Right lobe of liver (tissue), 6 donors: ENCODE results near the gene BZW1. TPM values are rescaled to one million over a fixed set of nuclear protein-coding genes. Genes with fewer than 3 reads are reported as not detected.

Experiments used
- ATAC-seq, 4 donors: fragments of 200-7000 bp; cut with Tn5 transposase; one replicate each; pipeline ENCODE4 v1.9.1; 2020; ENCODE audit warnings: mild to moderate bottlenecking in 4 of 4, moderate library complexity in 4 of 4
- DNase-seq, 3 donors: peaks; one replicate each; pipeline ENCODE4 v3.0.0-alpha.2; 2020
- H3K27ac ChIP-seq, 3 donors: fragments of 200-600 bp; one replicate each; pipeline ENCODE4 v1.8.0; 2022
- H3K27me3 ChIP-seq, 2 donors: fragments of 200-600 bp; one replicate each; pipeline ENCODE4 v1.8.0; 2022
- H3K36me3 ChIP-seq, 4 donors: fragments of 200-600 bp; sonication (generic) in 1 of 4; one replicate each; pipeline versions ENCODE4 v1.5.1 to v1.8.0; 2017 to 2022; ENCODE audit warnings: control low read depth in 1 of 4
- H3K4me1 ChIP-seq, 4 donors: fragments of 200-600 bp; sonication (generic) in 1 of 4; one replicate each; pipeline versions ENCODE4 v1.5.1 to v1.8.0; 2017 to 2022; ENCODE audit warnings: control low read depth in 1 of 4
- H3K4me3 ChIP-seq, 3 donors: fragments of 200-600 bp; one replicate each; pipeline ENCODE4 v1.8.0; 2022
- H3K9me3 ChIP-seq, 4 donors: fragments of 200-600 bp; sonication (generic) in 1 of 4; one replicate each; pipeline versions ENCODE4 v1.5.1 to v1.8.0; 2017 to 2022; ENCODE audit warnings: control low read depth in 1 of 4
- CTCF ChIP-seq, 4 donors: fragments of 200-600 bp in 3 of 4; fragments of 450-650 bp in 1 of 4; IDR thresholded peaks; one replicate each; pipeline versions ENCODE4 v1.5.1 to v1.8.0; 2016 to 2022; ENCODE audit warnings: antibody characterized with exemption in 4 of 4, mild to moderate bottlenecking in 2 of 4
- POLR2A ChIP-seq: fragments of 450-650 bp; IDR thresholded peaks from one replicate; pipeline ENCODE4 v1.6.1; 2017; ENCODE audit warnings: antibody characterized with exemption, mild to moderate bottlenecking
- WGBS: methylation state at CpG from one replicate; pipeline ENCODE4 v1.1.6; 2018; ENCODE audit warnings: low coverage, low lambda C conversion rate; ENCODE audit not compliant: insufficient coverage; ENCODE audit errors: missing lambda C conversion rate; 5-methylcytosine and 5-hydroxymethylcytosine counted together
- intact Hi-C, 2 donors: fragments of 100-400 bp; cut with DNase I; formaldehyde crosslinking; loops; one replicate each; pipeline versions ENCODE4 v1.11.2 to v1.14.1; 2022
- total RNA-seq, 6 experiments: library from RNA; depleted of rRNA in 2 of 6; stranded (reverse); fragments of >200 nt in 2 of 6; fragmentation: NEBNext Ultra II Directional in 3 of 6; extraction: Animal tissue kit (Norgen Biotek cat#: 25700) in 3 of 6; gene quantifications; one replicate each; pipeline versions ENCODE4 v1.1.0 to v1.2.4, GENCODE V29; 2016 to 2023
- donor health status: DM: no; HTN: yes; CAD: no.
- donor health status: DM: no; HTN: no; CAD: no.
- donor health status: DM: no; HTN: no; CAD: no.
- donor health status: DM: no; HTN: yes; CAD: no.
- donor health status: DM: no; HTN: yes; CAD: no.

Gene BZW1
- total RNA-seq, 6 experiments from 2014 or later = 176 to 239 (median 210) TPM

DNA sequence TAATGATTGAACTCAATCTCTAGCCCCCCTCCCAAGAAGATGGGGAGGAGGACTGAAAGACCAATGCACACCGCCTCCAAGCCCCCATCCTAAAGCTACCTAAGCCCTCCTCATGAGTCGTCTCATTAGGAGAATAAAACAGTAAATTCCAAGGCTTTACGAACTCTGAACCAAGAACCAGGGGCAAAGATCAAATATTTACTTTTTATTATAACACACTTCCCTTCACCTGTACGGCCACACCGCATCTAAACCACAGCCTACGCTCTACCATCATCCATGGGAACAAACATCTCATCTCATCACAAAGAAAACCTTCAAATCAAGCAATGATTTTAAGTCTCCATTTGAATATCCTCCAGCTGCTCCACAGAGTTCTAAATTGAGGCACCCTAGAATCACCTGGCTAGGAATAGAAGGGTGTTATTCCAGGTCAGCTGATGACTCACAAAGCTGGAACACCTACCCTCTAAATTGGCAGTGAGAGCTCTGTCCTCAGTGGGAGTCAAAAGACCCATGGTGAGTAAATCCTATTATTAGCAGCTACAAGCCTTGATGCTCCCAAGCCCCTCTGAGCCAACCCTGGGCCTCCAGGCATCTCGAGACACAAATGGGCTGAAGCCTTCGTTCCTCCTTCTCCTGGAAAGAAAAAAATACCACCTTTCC lies 45.6 kb upstream of the BZW1 start:
- ATAC-seq (peak in 3 of 4 donors; percentile 52 to 85 (median 61)), DNase-seq (no peak)
- Histone ChIP-seq H3K27ac (no peak overlapping the region), H3K36me3 (no peaks in the 10 kb centered on the region), H3K27me3 (no peaks in the 10 kb centered on the region), H3K4me1 (no peaks in the 10 kb centered on the region), H3K4me3 (no peak overlapping the region), H3K9me3 (no peaks in the 10 kb centered on the region)
- intact Hi-C loops = no loop called here
- TF ChIP-seq POLR2A = no peak
- TF ChIP-seq CTCF (IDR thresholded peaks at IDR 0.05) = no peak
- WGBS = 92% methylated on average over 8 of the region's 8 CpGs

GRCh38 chr2:200767111-200767885 lies 44.4 kb upstream of the BZW1 start:
- Histone ChIP-seq H3K36me3 (no peaks in the 10 kb centered on the region), H3K4me3 (no peak overlapping the region), H3K9me3 (no peaks in the 10 kb centered on the region), H3K27ac (no peak overlapping the region), H3K4me1 (no peaks in the 10 kb centered on the region), H3K27me3 (no peaks in the 10 kb centered on the region)
- intact Hi-C loops = no loop called here
- DNase-seq (no peak), ATAC-seq (peak in 2 of 4 donors; percentile 9 to 19)
- TF ChIP-seq POLR2A = no peak
- 94% methylated on average over 5 of the region's 12 CpGs for WGBS

GRCh38 chr2:200770847-200771246 lies 40.9 kb upstream of the BZW1 start:
- DNase-seq (no peak), ATAC-seq (no peak)
- no peaks in the 10 kb centered on the region for H3K4me1 ChIP-seq
- H3K27ac ChIP-seq = no peak overlapping the region
- no peak for TF ChIP-seq POLR2A
- TF ChIP-seq CTCF (IDR thresholded peaks at IDR 0.05) = no peak
- H3K9me3 ChIP-seq = no peaks in the 10 kb centered on the region
- H3K4me3 ChIP-seq = no peak overlapping the region
- intact Hi-C loops = no loop called here
- H3K36me3 ChIP-seq = no peaks in the 10 kb centered on the region
- WGBS = 65% methylated on average over 5 of the region's 6 CpGs
- no peaks in the 10 kb centered on the region for H3K27me3 ChIP-seq

- no peaks in the 10 kb centered on the region for H3K9me3 ChIP-seq
- ATAC-seq (no peak), DNase-seq (no peak)
- TF ChIP-seq POLR2A = no peak
- TF ChIP-seq CTCF (IDR thresholded peaks at IDR 0.05) = no peak
- H3K27ac ChIP-seq = no peak overlapping the region
- no peaks in the 10 kb centered on the region for H3K27me3 ChIP-seq
- H3K4me1 ChIP-seq = peaks cover 0 to 12% (median 5%) of the 10 kb centered on the region in 4 donors
- no peaks in the 10 kb centered on the region for H3K36me3 ChIP-seq
- no peak overlapping the region for H3K4me3 ChIP-seq
- 58% methylated on average over 2 of the region's 2 CpGs for WGBS
- intact Hi-C loops = no loop called here
Measured at GRCh38 chr2:200772620-200773019, 39.1 kb upstream of the BZW1 start.

- TF ChIP-seq CTCF (IDR thresholded peaks at IDR 0.05) (no peak), POLR2A (no peak)
- intact Hi-C loops = no loop called here
- Histone ChIP-seq H3K9me3 (no peaks in the 10 kb centered on the region), H3K36me3 (no peaks in the 10 kb centered on the region), H3K4me1 (peaks cover 0 to 16% (median 5%) of the 10 kb centered on the region in 4 donors), H3K27ac (no peak overlapping the region), H3K4me3 (no peak overlapping the region), H3K27me3 (no peaks in the 10 kb centered on the region)
- ATAC-seq = no peak
- WGBS = 88% methylated on average over 1 of the region's 1 CpG
- DNase-seq = no peak
Measured at GRCh38 chr2:200773083-200773482, 38.6 kb upstream of the BZW1 start.
